GM12801 (cell line): ENCODE measurements around the gene DIS3L.

ENCODE experiments used
- CTCF ChIP-seq: IDR thresholded peaks from one replicate; pipeline ENCODE4 v1.5.1; 2011; ENCODE audit warnings: control low read depth; ENCODE audit not compliant: insufficient read length; ENCODE audit errors: extremely low read depth

The DIS3L gene

GRCh38 chr15:66253418-66254088 is 39.8 kb upstream of the DIS3L start, which contains the start of gene MEGF11:
TSS of gene MEGF11 (minus strand) at chr15:66253750. CDS start at chr15:66128403, 125,347 bp downstream.
- TF ChIP-seq CTCF = no peak

- no peak for TF ChIP-seq CTCF
Measured at GRCh38 chr15:66254089-66254950, 39.0 kb upstream of the DIS3L start.

GRCh38 chr15:66254951-66255676 is 38.3 kb upstream of the DIS3L start:
- no peak for TF ChIP-seq CTCF

- TF ChIP-seq CTCF = no peak
Measured at GRCh38 chr15:66256692-66257091, 36.7 kb upstream of the DIS3L start.

GRCh38 chr15:66261056-66261455 is 32.3 kb upstream of the DIS3L start:
- no peak for TF ChIP-seq CTCF

GRCh38 chr15:66264859-66265513 is 28.4 kb upstream of the DIS3L start:
- no peak for TF ChIP-seq CTCF
